D721Med (cell line): ENCODE results near the gene DCN.
"Not testable (repeated sequence)": the region's sequence is repeated elsewhere in the genome, so short reads cannot be mapped to it uniquely, and the experiment has no call there.

ENCODE experiments used
- DNase-seq: peaks from one replicate; pipeline ENCODE4 v3.0.0; 2011; ENCODE audit warnings: low spot score; ENCODE audit not compliant: insufficient read length
- FAIRE-seq: peaks from 2 replicates; lab custom pipeline; 2011; peaks lifted over from hg19 to GRCh38; lab: Jason Lieb, UNC
- TF ChIP-seq, protein P1 (sequence below): IDR thresholded peaks from 2 replicates; pipeline ENCODE4 v1.5.1; 2012; ENCODE audit warnings: mild to moderate bottlenecking, control low read depth; ENCODE audit not compliant: insufficient read depth; ENCODE audit errors: missing control alignments

DCN gene

DNA sequence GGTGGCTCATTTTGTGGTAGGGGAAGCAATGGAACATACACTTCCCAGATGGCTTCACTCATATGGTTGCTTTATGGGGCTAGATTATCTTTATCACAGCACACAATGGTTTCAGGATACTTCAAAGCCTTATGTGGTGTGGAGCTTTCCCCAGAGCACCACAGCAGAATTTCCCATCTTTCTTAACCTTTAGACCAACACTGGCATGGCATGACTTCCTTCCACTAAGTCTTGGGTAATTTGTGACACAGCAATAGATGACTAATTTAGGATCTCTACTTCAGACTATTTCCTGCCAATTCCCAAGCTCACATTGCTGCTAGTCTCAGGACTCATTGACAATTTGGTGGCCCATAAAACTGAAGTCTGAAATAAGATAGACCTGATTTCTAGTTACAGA is 36.9 kb upstream of the DCN start:
- TF ChIP-seq, protein P1, sequence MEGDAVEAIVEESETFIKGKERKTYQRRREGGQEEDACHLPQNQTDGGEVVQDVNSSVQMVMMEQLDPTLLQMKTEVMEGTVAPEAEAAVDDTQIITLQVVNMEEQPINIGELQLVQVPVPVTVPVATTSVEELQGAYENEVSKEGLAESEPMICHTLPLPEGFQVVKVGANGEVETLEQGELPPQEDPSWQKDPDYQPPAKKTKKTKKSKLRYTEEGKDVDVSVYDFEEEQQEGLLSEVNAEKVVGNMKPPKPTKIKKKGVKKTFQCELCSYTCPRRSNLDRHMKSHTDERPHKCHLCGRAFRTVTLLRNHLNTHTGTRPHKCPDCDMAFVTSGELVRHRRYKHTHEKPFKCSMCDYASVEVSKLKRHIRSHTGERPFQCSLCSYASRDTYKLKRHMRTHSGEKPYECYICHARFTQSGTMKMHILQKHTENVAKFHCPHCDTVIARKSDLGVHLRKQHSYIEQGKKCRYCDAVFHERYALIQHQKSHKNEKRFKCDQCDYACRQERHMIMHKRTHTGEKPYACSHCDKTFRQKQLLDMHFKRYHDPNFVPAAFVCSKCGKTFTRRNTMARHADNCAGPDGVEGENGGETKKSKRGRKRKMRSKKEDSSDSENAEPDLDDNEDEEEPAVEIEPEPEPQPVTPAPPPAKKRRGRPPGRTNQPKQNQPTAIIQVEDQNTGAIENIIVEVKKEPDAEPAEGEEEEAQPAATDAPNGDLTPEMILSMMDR, result no peak
- no peak for DNase-seq
- FAIRE-seq, result no peak

DNA sequence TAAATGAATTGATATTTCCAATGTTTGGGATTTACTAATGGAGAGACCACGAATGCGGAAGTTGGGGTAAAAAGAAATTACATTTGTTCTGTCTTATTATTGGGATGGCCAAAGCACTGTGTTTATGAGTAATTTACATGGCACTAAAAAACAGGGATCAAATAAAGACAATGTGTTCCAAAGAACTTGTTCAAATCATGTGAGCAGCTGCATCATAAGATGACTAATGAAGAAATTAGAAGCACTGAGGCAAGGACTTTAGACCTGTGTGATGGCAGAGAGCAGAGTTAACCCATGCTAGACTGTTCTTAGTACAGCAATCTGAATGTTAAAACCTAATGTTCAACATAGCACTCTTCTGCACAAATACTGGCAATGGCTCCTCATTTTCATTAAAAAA is 34.3 kb upstream of the DCN start:
- no peak for FAIRE-seq
- TF ChIP-seq, protein P1, result no peak
- no peak for DNase-seq

DNA sequence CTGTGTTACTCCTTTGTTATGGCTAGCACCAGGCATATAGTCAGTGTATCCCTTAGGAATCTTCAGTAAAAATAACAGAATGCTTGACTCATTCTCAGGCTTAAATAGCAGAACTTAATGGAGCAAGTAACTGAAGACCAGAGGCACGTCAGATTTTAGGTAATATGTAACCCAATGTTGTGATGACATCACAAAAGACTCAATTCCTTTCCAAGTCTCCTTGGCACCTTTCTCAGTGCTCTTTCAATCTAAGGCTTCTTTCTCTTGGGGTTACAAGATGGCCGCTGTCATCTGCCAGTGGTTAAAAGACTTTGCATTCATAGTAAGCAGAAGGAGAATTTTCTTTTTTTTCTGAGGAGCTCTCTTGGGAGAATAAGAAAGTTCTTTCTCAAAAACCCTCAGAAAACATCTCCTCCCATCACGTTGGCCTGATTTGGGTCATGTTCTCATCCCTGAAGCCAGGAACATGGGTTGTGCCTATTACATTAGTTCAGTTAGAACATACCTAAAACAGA is 33.4 kb upstream of the DCN start:
- no peak for DNase-seq
- FAIRE-seq, result no peak
- TF ChIP-seq, protein P1, result no peak

DNA sequence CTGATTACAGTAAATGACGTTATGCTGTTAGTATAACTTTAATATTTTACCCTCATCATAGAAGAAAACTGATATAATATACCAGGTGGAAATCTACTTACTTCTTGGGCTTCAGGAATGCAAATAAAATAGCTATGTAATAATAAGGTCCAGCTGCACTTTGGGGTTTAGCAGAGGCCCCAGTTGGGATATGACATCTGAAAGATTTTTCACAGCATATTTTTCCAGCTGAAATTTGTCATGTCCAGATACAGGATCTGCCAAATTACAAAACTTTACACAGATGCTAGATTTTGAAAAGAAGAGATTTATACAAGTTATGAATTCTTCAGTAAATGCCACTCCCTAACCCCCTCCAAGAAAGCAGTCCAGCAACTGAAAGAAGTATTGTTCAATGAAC is 29.2 kb upstream of the DCN start:
- TF ChIP-seq, protein P1, result no peak
- no peak for FAIRE-seq
- no peak for DNase-seq

DNA sequence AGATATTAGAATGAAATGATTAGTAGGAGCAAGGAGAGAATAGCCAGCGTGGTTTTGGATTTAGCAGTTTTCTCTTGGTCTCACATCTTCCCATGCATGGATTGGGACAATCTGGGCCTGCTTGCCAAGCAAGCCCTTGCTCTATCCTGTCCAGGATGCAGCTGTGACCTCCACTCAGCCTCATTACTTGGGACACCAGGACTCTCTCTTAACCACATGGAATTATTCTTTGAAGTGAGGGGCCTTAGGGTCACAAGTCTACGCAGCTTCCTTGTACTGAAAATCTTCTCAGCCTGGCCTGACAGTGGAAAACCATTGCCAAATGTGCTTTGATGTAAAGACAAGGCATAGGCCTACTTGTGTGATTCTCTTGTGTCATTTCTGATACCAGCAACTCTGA is 28.0 kb upstream of the DCN start:
- TF ChIP-seq, protein P1, result no peak
- no peak for DNase-seq
- FAIRE-seq, result no peak

DNA sequence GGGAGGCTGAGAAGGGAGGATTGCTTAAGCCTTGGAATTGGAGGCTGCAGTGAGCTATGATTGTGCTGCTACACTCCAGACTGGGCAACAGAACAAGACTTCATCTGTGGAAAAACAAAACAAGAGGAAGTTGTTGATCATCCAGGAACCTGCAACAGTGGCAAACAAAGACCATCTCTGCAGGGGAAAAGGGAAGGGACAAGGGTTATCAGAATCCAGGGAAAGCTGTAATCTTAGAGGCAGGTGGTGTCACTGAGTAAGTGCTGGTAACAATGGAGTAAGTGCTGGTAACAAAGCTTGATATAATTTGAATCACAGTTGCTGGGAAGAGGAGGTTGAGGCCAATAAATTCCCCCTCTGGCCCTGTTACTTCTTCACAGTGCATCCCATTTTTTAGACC is 27.5 kb upstream of the DCN start:
- TF ChIP-seq, protein P1, result no peak
- FAIRE-seq (no peak), DNase-seq (no peak)

DNA sequence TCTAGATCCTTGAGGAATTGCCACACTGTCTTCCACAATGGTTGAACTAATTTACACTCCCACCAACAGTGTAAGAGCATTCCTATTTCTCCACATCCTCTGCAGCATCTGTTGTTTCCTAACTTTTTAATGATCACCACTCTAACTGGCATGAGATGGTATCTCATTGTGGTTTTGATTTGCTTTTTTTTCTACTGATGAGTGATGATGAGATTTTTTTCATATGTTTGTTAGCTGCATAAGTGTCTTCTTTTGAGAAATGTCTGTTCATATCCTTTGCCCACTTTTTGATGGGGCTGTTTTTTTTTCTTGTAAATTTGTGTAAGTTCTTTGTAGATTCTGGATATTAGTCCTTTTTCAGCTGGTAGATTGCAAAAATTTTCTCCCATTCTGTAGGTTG is 24.7 kb upstream of the DCN start:
- FAIRE-seq, DNase-seq: not testable (repeated sequence)

DNA sequence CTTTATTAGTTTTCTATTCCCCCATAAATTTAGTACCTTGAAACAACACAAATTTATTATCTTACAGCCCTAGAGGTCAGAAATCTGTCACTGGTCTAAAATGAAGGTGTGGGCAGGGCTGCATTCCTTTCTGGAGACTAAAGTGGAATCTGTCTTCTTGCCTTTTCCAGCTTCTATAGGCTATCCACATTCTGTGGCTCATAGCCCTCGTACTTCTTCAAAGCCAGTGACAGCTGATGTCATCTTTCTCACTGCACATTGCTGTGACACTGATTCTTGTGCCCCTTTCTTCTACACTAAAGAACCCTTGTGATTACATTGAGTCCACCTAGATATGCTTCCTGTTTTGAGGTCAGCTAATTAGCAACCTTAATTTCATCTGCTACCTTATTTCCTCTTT is 23.2 kb upstream of the DCN start:
- FAIRE-seq, result no peak
- DNase-seq, result no peak
- TF ChIP-seq, protein P1, result no peak
